OCI-LY7 (cell line): ENCODE data around the gene RPGRIP1L.

ENCODE experiments used
- EZH2phosphoT487 ChIP-seq: fragments of 200-600 bp; sonication (generic); IDR thresholded peaks from 2 replicates; pipeline ENCODE4 v1.6.1; 2018; ENCODE audit warnings: low read depth, borderline replicate concordance, mild to moderate bottlenecking, mixed run types, antibody characterized with exemption, low read length, moderate library complexity, mixed read lengths
- TF ChIP-seq, protein P1 (sequence below): fragments of 200-600 bp; sonication (generic); conservative IDR thresholded peaks from 2 replicates; pipeline ENCODE4 v1.5.1; 2014; ENCODE audit warnings: mild to moderate bottlenecking, antibody characterized with exemption, low read length, moderate library complexity, mixed read lengths

DNA sequence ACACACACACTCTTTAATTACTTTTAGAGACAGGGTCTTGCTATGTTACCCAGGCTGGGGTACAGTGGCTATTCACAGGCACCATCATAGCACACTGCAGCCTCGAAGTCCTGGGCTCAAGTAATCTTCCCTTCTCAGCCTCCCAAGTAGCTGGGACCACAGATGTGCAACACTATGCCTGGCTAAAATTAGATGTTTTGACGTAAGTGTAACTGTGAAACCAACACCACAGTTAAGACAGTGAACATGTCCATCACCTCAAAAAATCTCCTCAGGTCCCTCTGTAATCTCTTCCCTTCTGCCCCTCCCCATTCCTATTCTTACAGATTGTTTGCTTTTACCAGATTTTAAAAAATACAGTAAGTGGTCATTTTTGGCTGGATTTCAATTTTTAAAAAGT is 66.7 kb downstream of the RPGRIP1L start:
- TF ChIP-seq, protein P1, sequence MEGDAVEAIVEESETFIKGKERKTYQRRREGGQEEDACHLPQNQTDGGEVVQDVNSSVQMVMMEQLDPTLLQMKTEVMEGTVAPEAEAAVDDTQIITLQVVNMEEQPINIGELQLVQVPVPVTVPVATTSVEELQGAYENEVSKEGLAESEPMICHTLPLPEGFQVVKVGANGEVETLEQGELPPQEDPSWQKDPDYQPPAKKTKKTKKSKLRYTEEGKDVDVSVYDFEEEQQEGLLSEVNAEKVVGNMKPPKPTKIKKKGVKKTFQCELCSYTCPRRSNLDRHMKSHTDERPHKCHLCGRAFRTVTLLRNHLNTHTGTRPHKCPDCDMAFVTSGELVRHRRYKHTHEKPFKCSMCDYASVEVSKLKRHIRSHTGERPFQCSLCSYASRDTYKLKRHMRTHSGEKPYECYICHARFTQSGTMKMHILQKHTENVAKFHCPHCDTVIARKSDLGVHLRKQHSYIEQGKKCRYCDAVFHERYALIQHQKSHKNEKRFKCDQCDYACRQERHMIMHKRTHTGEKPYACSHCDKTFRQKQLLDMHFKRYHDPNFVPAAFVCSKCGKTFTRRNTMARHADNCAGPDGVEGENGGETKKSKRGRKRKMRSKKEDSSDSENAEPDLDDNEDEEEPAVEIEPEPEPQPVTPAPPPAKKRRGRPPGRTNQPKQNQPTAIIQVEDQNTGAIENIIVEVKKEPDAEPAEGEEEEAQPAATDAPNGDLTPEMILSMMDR = no peak
- no peak for TF ChIP-seq EZH2phosphoT487
